GM12872 (cell line): ENCODE data around the gene KRT28.

ENCODE experiments used
- TF ChIP-seq, protein P1 (sequence below): IDR thresholded peaks from 3 replicates; pipeline ENCODE4 v1.5.1; 2011; ENCODE audit warnings: low read depth, mild to moderate bottlenecking, low read length, moderate library complexity; ENCODE audit not compliant: insufficient read depth

Gene KRT28

DNA sequence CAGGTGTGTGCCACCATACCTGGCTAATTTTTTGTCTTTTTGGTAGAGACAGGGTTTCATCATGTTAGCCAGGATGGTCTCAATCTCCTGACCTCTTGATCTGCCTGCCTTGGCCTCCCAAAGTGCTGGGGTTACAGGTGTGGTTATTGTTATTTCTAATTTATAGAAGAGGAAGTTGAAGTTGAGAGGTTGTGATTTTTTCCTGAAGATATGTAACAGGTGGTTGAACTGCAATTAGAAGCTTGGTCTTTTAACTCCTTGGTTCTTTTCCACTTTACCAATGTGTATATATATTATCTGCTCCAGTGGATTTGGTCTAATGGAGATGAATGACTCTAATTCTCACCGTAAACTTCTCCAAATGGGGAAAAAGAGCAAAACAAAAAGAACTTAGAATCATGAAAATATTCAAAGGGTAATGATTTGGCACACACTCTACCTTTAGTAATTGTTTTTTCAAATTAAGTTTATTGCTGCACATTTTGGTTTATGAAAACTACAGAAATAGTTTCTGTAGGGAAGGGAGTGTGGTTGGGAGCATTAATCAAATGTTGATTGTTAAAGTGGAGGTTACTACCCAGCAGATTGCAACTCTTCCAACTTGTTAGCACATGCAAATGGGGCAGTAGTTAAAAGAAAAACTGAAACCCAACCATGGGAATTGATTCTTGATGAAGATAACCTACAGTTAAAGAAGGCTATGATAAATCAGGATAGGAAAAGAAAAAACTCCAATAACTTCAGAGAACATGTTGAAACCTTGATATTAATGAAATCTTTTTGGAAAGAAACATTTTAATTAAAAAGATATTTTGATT is 24.5 kb upstream of the KRT28 start:
- TF ChIP-seq, protein P1, sequence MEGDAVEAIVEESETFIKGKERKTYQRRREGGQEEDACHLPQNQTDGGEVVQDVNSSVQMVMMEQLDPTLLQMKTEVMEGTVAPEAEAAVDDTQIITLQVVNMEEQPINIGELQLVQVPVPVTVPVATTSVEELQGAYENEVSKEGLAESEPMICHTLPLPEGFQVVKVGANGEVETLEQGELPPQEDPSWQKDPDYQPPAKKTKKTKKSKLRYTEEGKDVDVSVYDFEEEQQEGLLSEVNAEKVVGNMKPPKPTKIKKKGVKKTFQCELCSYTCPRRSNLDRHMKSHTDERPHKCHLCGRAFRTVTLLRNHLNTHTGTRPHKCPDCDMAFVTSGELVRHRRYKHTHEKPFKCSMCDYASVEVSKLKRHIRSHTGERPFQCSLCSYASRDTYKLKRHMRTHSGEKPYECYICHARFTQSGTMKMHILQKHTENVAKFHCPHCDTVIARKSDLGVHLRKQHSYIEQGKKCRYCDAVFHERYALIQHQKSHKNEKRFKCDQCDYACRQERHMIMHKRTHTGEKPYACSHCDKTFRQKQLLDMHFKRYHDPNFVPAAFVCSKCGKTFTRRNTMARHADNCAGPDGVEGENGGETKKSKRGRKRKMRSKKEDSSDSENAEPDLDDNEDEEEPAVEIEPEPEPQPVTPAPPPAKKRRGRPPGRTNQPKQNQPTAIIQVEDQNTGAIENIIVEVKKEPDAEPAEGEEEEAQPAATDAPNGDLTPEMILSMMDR, result no peak

DNA sequence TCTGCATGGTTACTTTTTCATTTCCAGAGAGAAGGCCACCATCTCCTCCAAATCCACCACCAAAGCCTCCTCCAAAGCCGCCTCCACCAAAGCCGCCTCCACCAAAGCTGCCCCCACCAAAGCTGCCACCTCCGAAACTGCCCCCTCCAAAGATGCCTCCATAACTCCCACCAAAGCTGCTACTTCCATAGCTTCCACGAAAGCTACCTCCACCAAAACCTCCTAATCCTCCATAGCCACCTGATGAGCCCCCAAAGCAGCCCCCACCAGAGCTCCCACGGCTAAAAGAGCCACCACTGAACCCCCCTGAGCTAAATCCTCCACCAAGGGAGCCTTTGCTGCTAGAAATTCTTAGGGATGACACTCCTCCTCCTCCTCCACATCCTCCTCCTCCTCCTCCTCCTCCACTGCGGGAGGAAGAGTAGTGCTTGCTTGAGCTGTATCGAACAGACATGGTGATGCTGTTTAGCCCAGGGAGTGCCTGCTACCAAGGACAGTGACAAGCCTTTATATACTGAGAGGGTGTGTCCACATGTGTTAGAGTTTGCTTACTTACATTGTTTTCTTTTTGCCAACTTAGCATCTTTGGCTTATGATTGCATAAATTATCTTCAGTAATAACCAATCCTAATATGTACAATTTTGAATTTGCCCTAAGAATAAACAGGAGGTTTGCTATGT is 22.5 kb upstream of the KRT28 start, which contains the start of gene KRT10:
Gene KRT10 (minus strand): TSS at position 483 of the 681 bp plus-strand sequence. CDS start 29 bp downstream, at position 454.
- TF ChIP-seq, protein P1, result no peak

DNA sequence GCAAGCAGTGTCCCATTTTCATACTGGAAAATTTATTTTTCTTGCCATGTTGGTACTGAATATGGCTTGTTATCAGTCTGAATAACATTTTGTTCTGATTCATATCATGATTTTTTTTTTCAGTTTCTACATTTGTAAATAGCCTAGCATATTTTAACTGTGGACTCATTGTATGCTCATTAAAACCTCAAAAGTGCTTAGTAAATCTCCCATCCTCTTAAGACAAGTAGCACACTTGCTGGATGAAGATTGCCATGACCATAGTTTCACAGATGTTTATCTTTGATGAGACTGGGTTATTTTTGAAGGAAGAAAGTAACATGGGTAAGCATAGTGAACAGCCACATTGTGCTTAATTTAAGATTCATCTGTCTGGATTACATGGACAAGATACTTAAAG is 21.8 kb upstream of the KRT28 start:
- TF ChIP-seq, protein P1, result no peak

DNA sequence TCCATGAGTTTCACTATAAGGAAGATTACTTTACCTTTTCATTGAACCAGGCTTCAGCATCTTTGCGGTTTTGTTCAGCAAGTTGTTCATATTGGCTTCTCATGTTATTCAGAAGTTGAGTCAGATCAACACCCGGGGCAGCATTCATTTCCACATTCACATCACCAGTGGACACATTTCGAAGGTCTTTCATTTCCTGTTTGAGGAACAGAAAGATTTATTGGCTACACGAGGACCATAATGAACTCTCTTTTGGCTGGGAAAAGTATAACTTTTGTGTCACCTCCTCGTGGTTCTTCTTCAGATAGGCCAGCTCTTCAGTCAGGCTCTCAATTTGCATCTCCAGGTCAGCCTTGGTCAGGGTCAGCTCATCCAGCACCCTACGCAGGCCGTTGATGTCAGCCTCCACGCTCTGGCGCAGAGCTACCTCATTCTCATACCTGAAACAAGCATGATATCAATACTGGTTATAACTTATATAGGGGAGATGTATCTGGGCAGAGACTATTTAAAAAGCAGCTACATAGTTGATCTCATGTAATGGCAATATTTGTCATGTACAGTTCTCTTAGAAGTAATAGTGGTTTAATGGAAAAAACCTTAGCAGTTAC is 20.6 kb upstream of the KRT28 start:
- TF ChIP-seq, protein P1, result no peak

DNA sequence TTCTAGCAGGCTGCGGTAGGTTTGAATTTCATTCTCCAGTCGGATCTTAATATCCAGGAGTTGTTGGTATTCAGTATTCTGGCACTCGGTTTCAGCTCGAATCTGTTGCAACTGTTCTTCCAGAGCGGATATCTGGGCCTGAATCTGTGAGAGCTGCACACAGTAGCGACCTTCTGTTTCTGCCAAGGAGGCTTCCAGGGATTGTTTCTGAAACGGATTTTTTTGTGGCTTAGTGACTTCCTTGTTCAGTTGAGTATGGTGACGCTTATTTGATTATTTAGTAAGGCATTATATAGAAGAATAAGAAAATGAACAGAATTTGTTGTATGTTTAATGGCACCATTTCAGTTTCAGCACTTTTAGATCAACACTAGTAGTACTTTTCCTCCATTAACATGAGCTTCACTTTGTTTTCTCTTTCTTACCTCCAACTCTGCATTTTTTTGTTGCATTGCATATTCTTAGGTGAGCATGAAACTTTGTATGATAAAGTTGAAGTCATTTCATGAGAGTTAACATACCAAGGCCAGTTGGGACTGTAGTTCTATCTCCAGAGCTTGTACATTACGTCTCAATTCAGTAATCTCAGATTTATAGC is 19.9 kb upstream of the KRT28 start:
- TF ChIP-seq, protein P1, result no peak

DNA sequence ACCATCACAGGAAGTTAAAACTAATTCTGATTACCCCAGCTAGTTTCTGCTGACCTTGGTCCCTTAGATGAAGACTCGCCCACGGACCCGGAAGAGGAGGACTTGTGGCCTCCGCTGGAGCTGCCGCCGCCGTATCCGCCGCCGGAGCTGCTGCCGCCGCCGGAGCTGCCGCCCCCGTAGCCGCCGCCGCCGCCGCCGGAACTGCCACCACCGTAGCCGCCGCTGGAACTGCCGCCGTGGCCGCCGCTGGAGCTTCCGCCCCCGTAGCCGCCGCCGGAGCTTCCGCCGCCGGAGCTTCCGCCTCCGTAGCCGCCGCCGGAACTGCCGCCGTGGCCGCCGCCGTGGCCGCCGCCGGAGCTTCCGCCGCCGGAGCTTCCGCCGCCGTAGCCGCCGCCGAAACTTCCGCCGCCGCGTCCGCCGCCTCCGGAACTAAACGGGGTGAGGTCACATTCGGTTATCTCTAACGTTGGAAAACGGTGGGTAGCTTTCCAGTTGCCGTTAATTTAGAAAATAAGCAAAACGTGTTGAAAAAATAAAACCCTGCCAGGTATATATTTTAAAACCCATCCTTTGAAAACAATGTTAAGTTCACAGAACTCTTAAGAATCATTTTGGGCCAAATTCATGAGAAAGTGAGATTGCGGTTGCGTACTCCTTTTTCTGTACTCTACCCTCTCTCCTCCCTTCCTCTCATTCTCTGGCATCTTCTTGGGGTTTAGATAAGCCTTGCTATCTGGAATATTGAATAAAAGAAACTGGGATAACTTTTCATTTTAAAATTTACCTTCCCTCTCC is 19.2 kb upstream of the KRT28 start:
- TF ChIP-seq, protein P1, result no peak

DNA sequence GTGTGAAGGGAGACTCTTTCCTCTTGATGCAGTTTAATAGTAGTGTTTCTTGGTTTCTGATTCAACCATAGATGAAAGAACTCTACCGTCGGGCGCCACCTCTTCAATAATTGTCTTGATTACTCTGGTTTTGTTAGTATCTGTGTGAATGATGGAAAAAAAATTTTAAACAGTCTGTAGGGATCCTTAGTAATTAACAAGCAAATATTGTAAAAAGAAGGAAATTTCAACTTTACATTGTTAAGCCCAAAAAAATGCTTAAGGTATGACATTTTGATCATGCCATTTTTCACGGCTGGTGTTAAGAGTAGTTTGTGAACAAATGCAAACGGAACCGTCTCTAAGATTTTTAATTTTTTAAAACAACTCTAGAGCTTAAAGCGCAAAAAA is 18.6 kb upstream of the KRT28 start:
- TF ChIP-seq, protein P1, result no peak
